HepG2 (cell line): Measurements from ENCODE around the gene C6orf132. TPM values are rescaled to one million over a fixed set of nuclear protein-coding genes. Genes with fewer than 3 reads are reported as not detected.

Experiments used
- ATAC-seq: fragments of 200-7000 bp; cut with Tn5 transposase; 3 replicates; pipeline ENCODE4 v1.9.1; 2020; ENCODE audit warnings: mild to moderate bottlenecking, moderate library complexity
- BruUV-seq: library from RNA; stranded (reverse); fragments of 400-500 nt; replicated peaks from 2 replicates; lab custom pipeline; 2021; lab: Mats Ljungman, UMichigan
- CTCF ChIA-PET: fragments of 300-600 bp; formaldehyde crosslinking; extraction: SDS; loops from one replicate; lab custom pipeline; 2021; ENCODE audit warnings: low total read pairs, inconsistent platforms, low intra/inter-chr PET ratio; lab: Yijun Ruan, JAX
- POLR2A ChIA-PET: fragments of 350-600 bp; sonication (Branson Sonifier 250); formaldehyde crosslinking; loops from one replicate; lab custom pipeline; 2020; ENCODE audit warnings: antibody characterized with exemption, inconsistent platforms; lab: Yijun Ruan, JAX
- DNase-seq: peaks from one replicate; pipeline ENCODE4 v3.0.0-alpha.2; 2015; ENCODE audit warnings: low spot score
- FAIRE-seq: peaks from 3 replicates; lab custom pipeline; 2011; peaks lifted over from hg19 to GRCh38; lab: Jason Lieb, UNC
- H2AFZ ChIP-seq: one replicate; pipeline ENCODE4 v1.6.1; 2011; ENCODE audit warnings: low read length, inconsistent platforms
- H3K27ac ChIP-seq: fragments of 300-600 bp; 3 replicates; pipeline ENCODE4 v1.8.0; 2011; ENCODE audit warnings: mixed run types, mild to moderate bottlenecking, mixed read lengths, low read length, inconsistent platforms; ENCODE audit not compliant: insufficient read depth; ENCODE audit errors: extremely low read length
- H3K27me3 ChIP-seq, 2 experiments: fragments of 200-600 bp in 1 of 2; 2 replicates in 1 of 2; 3 replicates in 1 of 2; pipeline versions ENCODE4 v1.6.0 to v1.8.0; 2011; ENCODE audit warnings: low read length in 2 of 2, mild to moderate bottlenecking in 2 of 2, moderate library complexity in 2 of 2, inconsistent platforms in 1 of 2; ENCODE audit not compliant: insufficient read depth in 2 of 2, control insufficient read depth in 1 of 2
- H3K36me3 ChIP-seq, 2 experiments: fragments of 200-600 bp in 1 of 2; replicated peaks in 1 of 2; 2 replicates in 1 of 2; 3 replicates in 1 of 2; pipeline versions ENCODE4 v1.5.1 to v1.8.0; 2011; ENCODE audit warnings: low read length in 2 of 2, inconsistent platforms in 1 of 2; ENCODE audit not compliant: insufficient read depth in 2 of 2, control insufficient read depth in 1 of 2
- H3K4me1 ChIP-seq: 2 replicates; pipeline ENCODE4 v1.5.1; 2012; ENCODE audit warnings: low read length, inconsistent platforms; ENCODE audit not compliant: insufficient read depth
- H3K4me2 ChIP-seq: 2 replicates; pipeline ENCODE4 v1.6.0; 2011; ENCODE audit warnings: low read depth, low read length, inconsistent platforms
- H3K4me3 ChIP-seq, 3 experiments: fragments of 200-600 bp in 1 of 3; sonication (generic), shearing (Covaris generic) in 1 of 3; replicated peaks in 1 of 3; 2 replicates each; pipeline ENCODE4 v1.5.1; 2011 to 2016; ENCODE audit warnings: low read length in 3 of 3, inconsistent platforms in 2 of 3, low read depth in 2 of 3, mild to moderate bottlenecking in 2 of 3, control low read depth in 1 of 3, mixed read lengths in 1 of 3; ENCODE audit not compliant: insufficient read depth in 1 of 3
- H3K79me2 ChIP-seq: one replicate; pipeline ENCODE4 v1.6.1; 2011; ENCODE audit warnings: low read length, inconsistent platforms; ENCODE audit not compliant: insufficient read depth
- H3K9ac ChIP-seq: 2 replicates; pipeline ENCODE4 v1.6.0; 2011; ENCODE audit warnings: mild to moderate bottlenecking, low read depth, low read length, inconsistent platforms; ENCODE audit not compliant: insufficient read depth
- H3K9me3 ChIP-seq: 2 replicates; pipeline ENCODE4 v1.5.1; 2012; ENCODE audit warnings: mild to moderate bottlenecking, low read length
- H4K20me1 ChIP-seq: 2 replicates; pipeline ENCODE4 v1.6.0; 2011; ENCODE audit warnings: inconsistent platforms, mild to moderate bottlenecking, low read length, moderate library complexity; ENCODE audit not compliant: insufficient read depth
- ARNT2 ChIP-seq: sonication (generic); formaldehyde crosslinking; IDR thresholded peaks from 2 replicates; pipeline ENCODE4 v1.8.0; 2022; ENCODE audit warnings: mild to moderate bottlenecking, low read depth, missing genetic modification reagents, moderate library complexity
- ELK4 ChIP-seq: sonication (generic); formaldehyde crosslinking; IDR thresholded peaks from 2 replicates; pipeline ENCODE4 v1.9.0; 2021; ENCODE audit warnings: missing genetic modification reagents, borderline replicate concordance
- GPN1 ChIP-seq: sonication (generic); formaldehyde crosslinking; IDR thresholded peaks from 2 replicates; pipeline ENCODE4 v1.5.1; 2020; ENCODE audit warnings: missing genetic modification reagents, borderline replicate concordance
- HHEX ChIP-seq: IDR thresholded peaks from 2 replicates; pipeline ENCODE4 v1.6.1; 2016; ENCODE audit warnings: control low read depth
- KLF15 ChIP-seq: sonication (generic); formaldehyde crosslinking; IDR thresholded peaks from 2 replicates; pipeline ENCODE4 v1.8.1; 2023; ENCODE audit warnings: borderline replicate concordance, mild to moderate bottlenecking, inconsistent platforms, missing genetic modification reagents, mixed read lengths
- MNT ChIP-seq: fragments of 450-650 bp; IDR thresholded peaks from 2 replicates; pipeline ENCODE4 v1.6.1; 2016
- RAD21 ChIP-seq: fragments of 450-650 bp; formaldehyde crosslinking; IDR thresholded peaks from 2 replicates; pipeline ENCODE4 v1.5.0; 2020; ENCODE audit warnings: mild to moderate bottlenecking
- SMAD3 ChIP-seq: sonication (generic); formaldehyde crosslinking; IDR thresholded peaks from 2 replicates; pipeline ENCODE4 v1.4.0; 2020; ENCODE audit warnings: missing genetic modification reagents
- ZFX ChIP-seq: sonication (generic); formaldehyde crosslinking; IDR thresholded peaks from 2 replicates; pipeline ENCODE4 v1.4.0; 2020; ENCODE audit warnings: mild to moderate bottlenecking, low read depth, missing genetic modification reagents, moderate library complexity
- ZNF367 ChIP-seq: sonication (generic); formaldehyde crosslinking; IDR thresholded peaks from 2 replicates; pipeline ENCODE4 v1.4.0; 2020; ENCODE audit warnings: missing genetic modification reagents, borderline replicate concordance
- ZNF589 ChIP-seq: sonication (generic); formaldehyde crosslinking; conservative IDR thresholded peaks from 2 replicates; pipeline ENCODE4 v1.8.0; 2022; ENCODE audit warnings: mild to moderate bottlenecking, moderate library complexity, missing genetic modification reagents
- ZNF644 ChIP-seq: IDR thresholded peaks from 2 replicates; pipeline ENCODE4 v1.6.1; 2016; ENCODE audit warnings: low read depth
- WGBS: methylation state at CpG from one replicate; pipeline ENCODE4 v1.1.6; 2017; ENCODE audit warnings: low lambda C conversion rate; 5-methylcytosine and 5-hydroxymethylcytosine counted together
- in situ Hi-C: cut with HindIII; loops from 2 replicates; pipeline ENCODE4 v1.10.0; 2017; ENCODE audit warnings: low pct_unique_long_range_greater_than_20kb; ENCODE audit not compliant: extremely low pct_ligation_motif_present
- intact Hi-C: fragments of 100-400 bp; cut with micrococcal nuclease; formaldehyde crosslinking; loops from one replicate; pipeline ENCODE4 v1.10.0; 2022; ENCODE audit not compliant: unreplicated experiment
- polyA plus RNA-seq, 8 experiments: library from polyadenylated mRNA; depleted of rRNA in 3 of 8; stranded (reverse) in 7 of 8; unstranded in 1 of 8; fragments of >200 nt; fragmentation: Illumina TruSeq in 4 of 8; extraction: Trizol in 4 of 8; gene quantifications; 2 replicates each; pipeline versions ENCODE4 v1.2.1 to v1.2.3, GENCODE V29; 2011 to 2016; ENCODE audit warnings: low read depth in 4 of 8, missing spikeins in 1 of 8, mixed read lengths in 1 of 8; ENCODE audit not compliant: insufficient read depth in 1 of 8
- total RNA-seq, 5 experiments: library from RNA; depleted of rRNA; stranded (reverse); fragments of >200 nt; fragmentation: Illumina TruSeq; extraction: Trizol; gene quantifications; 2 replicates each; pipeline ENCODE4 v1.2.3, GENCODE V29; 2016; ENCODE audit warnings: low read depth in 1 of 5

Gene C6orf132
- total and polyA plus RNA-seq, 2 of the 13 experiments (the other 11 are each of a cell fraction or from before 2014, with no cell fraction given): 0.78 to 3.0 TPM

- DNase-seq: no peak
- Histone ChIP-seq H3K9ac (no peak overlapping the region), H3K4me1 (peaks cover 32% of the 10 kb centered on the region), H3K36me3 (no peaks in the 10 kb centered on the region), H4K20me1 (no peaks in the 10 kb centered on the region), H3K4me3 (no peak overlapping the region), H3K4me2 (no peak overlapping the region), H3K79me2 (no peaks in the 10 kb centered on the region), H3K27me3 (no peaks in the 10 kb centered on the region), H2AFZ (no peak overlapping the region), H3K27ac (no peak overlapping the region), H3K9me3 (no peaks in the 10 kb centered on the region)
- POLR2A ChIA-PET: interaction anchor here (0.9 to 2.0 kb wide), 2 partner anchors 8 to 25 kb away, joined by 3 to 7 read pairs; no protein-coding TSS in a partner anchor
- no TSS peak for BruUV-seq
- 100% methylated on average over 1 of the region's 1 CpG for WGBS
- CTCF ChIA-PET: no interaction called here
- no peak for FAIRE-seq
- TF ChIP-seq ZNF589 (no peak), ELK4 (CRISPR knock-in tag) (no peak), ZFX (CRISPR knock-in tag) (no peak), GPN1 (CRISPR knock-in tag) (no peak), KLF15 (CRISPR knock-in tag) (no peak), RAD21 (CRISPR knock-in tag) (no peak), MNT (no peak), HHEX (no peak), SMAD3 (CRISPR knock-in tag) (no peak), ZNF644 (CRISPR knock-in tag) (no peak), ZNF367 (CRISPR knock-in tag) (no peak), ARNT2 (CRISPR knock-in tag) (no peak)
- intact Hi-C loops: no loop called here
- in situ Hi-C loops: no loop called here
- no peak for ATAC-seq
Measured at GRCh38 chr6:42112351-42112750, 30.1 kb downstream of the C6orf132 start.
